Mesothelial cell of epicardium (in vitro differentiated cells): ENCODE measurements around the gene CD300H. TPM values are rescaled to one million over a fixed set of nuclear protein-coding genes. Genes with fewer than 3 reads are reported as not detected.
"Not testable (repeated sequence)": the region's sequence is repeated elsewhere in the genome, so short reads cannot be mapped to it uniquely, and the experiment has no call there.

Source experiments
- DNase-seq, 2 experiments: peaks; one replicate each; pipeline ENCODE4 v3.0.0; 2021; ENCODE audit warnings: low spot score in 2 of 2; ENCODE audit not compliant: unreplicated experiment in 2 of 2
- H3K27ac Mint-ChIP-seq: 2 replicates; pipeline ENCODE4 v1.8.0; 2021; ENCODE audit warnings: mixed read lengths
- H3K27me3 Mint-ChIP-seq: 2 replicates; pipeline ENCODE4 v1.8.0; 2021; ENCODE audit warnings: low read depth, mixed read lengths
- H3K36me3 Mint-ChIP-seq: 2 replicates; pipeline ENCODE4 v1.8.0; 2021; ENCODE audit warnings: mixed read lengths
- H3K4me1 Mint-ChIP-seq: 2 replicates; pipeline ENCODE4 v1.8.0; 2021; ENCODE audit warnings: mixed read lengths
- H3K4me3 Mint-ChIP-seq: 2 replicates; pipeline ENCODE4 v1.8.0; 2021; ENCODE audit warnings: mild to moderate bottlenecking, moderate library complexity, mixed read lengths
- H3K9me3 Mint-ChIP-seq: 2 replicates; pipeline ENCODE4 v1.8.0; 2021; ENCODE audit warnings: mixed read lengths
- total RNA-seq: library from RNA; stranded (reverse); gene quantifications from 3 replicates; pipeline ENCODE4 v1.2.1, GENCODE V29; 2021
- TF ChIP-seq, protein P1 (sequence below): fragments of 200-600 bp; sonication (generic); IDR thresholded peaks from one replicate; pipeline ENCODE4 v1.5.0; 2021; ENCODE audit warnings: antibody characterized with exemption; ENCODE audit not compliant: unreplicated experiment

CD300H gene
- total RNA-seq, 1 donor from 2014 or later, result not detected

DNA sequence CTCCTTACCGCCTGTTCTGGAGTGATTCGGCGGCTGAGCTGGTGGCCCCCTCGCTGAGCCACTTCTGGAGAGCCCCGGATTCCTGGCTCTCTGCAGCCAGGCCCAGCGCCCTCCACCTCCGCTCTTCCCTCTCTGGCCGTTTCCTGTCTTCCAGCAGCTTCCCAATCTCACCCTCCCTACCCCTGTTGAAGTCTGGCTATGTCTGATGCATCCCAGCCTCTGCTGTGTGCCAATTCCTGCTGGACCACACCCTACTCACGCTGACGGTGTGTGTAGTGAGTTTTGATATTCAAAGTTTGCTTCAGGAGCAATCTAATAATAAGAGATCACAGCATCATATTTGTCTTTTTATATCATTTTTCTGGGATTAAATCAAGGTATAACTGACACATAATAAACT, 15.3 kb upstream of the CD300H start:
- H3K4me3 Mint-ChIP-seq, result no peak overlapping the region
- peaks cover 8% of the 10 kb centered on the region for H3K27me3 Mint-ChIP-seq
- DNase-seq, result no peak
- TF ChIP-seq, protein P1, sequence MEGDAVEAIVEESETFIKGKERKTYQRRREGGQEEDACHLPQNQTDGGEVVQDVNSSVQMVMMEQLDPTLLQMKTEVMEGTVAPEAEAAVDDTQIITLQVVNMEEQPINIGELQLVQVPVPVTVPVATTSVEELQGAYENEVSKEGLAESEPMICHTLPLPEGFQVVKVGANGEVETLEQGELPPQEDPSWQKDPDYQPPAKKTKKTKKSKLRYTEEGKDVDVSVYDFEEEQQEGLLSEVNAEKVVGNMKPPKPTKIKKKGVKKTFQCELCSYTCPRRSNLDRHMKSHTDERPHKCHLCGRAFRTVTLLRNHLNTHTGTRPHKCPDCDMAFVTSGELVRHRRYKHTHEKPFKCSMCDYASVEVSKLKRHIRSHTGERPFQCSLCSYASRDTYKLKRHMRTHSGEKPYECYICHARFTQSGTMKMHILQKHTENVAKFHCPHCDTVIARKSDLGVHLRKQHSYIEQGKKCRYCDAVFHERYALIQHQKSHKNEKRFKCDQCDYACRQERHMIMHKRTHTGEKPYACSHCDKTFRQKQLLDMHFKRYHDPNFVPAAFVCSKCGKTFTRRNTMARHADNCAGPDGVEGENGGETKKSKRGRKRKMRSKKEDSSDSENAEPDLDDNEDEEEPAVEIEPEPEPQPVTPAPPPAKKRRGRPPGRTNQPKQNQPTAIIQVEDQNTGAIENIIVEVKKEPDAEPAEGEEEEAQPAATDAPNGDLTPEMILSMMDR, result no peak
- no peak overlapping the region for H3K27ac Mint-ChIP-seq
- no peaks in the 10 kb centered on the region for H3K4me1 Mint-ChIP-seq
- no peaks in the 10 kb centered on the region for H3K36me3 Mint-ChIP-seq
- H3K9me3 Mint-ChIP-seq, result peaks cover 8% of the 10 kb centered on the region

DNA sequence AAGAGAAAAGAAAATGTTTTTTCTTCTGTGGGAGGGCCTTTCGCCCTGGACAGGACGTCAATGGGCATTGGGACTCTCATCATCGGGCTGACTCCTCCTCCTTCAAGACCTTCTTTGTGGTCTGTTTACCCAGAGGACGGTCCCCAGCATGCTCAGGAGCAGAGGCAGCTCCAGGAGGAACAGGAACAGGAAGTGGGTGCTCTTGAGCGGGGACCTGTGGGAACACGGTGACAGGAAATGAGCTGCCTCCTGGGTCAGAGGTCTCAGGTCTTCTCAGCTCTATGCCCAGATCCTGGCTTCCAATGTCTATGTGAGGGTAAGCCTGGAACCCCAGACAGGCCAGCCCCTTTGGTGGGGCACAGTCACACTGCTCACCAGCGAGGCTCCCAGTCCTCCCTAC, 12.6 kb upstream of the CD300H start:
- no peaks in the 10 kb centered on the region for H3K36me3 Mint-ChIP-seq
- H3K27ac Mint-ChIP-seq, result no peak overlapping the region
- peaks cover 7% of the 10 kb centered on the region for H3K9me3 Mint-ChIP-seq
- H3K4me3 Mint-ChIP-seq, result no peak overlapping the region
- TF ChIP-seq, protein P1, result no peak
- H3K4me1 Mint-ChIP-seq, result no peaks in the 10 kb centered on the region
- no peak for DNase-seq
- peaks cover 19% of the 10 kb centered on the region for H3K27me3 Mint-ChIP-seq

DNA sequence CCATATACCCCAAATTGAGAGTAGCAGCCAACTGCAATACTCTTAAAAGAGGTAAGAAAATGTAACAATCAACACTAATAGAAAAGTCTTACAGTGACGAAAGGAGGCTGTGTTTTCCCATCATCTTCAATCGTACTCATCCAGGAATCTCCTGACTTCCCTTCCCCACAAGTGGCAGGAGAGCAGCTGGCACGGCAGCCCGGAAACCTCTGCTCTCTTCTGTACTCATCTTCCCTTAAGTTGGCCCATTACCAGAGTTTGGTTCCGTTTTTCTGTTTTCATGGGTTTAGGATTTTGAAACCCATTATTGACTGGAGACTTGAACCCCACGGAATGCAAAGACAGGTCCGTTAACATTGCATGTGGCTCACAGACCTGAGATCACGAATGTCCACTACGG, 11.7 kb upstream of the CD300H start:
- H3K36me3 Mint-ChIP-seq, result no peaks in the 10 kb centered on the region

DNA sequence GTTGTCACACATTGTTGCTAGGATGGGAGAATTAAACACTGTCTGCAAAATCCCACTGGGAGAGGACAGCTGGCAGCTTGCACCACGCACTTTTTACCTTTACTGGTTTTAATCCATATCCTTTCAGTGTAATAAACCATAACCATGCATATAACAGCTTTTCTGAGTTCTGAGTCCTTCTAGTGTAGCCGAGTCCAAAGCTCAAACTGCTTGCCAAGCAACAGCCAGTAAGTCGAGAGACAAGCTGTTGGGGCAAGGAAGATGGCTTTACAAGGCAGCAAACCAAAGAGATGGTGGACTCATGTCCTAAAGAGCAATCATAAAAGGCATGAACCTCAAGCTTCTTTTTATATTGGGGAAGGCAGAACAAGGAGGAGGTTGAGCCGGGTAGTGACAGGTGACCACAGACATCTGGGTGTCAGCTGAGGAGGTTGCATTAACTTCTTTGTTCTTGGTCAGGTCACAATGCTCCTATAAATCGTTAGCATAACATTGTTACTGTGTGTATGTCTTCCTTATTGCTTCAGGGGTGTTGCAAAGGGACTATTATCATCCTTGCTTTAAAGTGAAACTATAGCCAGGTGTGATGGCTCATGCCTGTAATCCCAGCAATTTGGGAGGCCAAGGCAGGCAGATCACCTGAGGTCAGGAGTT, 7.3 kb upstream of the CD300H start:
- no peak for DNase-seq
- TF ChIP-seq, protein P1, result no peak
- Mint-ChIP-seq H3K36me3 (no peaks in the 10 kb centered on the region), H3K27ac (no peak overlapping the region), H3K27me3 (peaks cover 28% of the 10 kb centered on the region), H3K4me3 (no peak overlapping the region), H3K4me1 (no peaks in the 10 kb centered on the region), H3K9me3 (no peaks in the 10 kb centered on the region)

More for the DNA sequence above, 11.7 kb upstream of the CD300H start:
- H3K27ac Mint-ChIP-seq, result no peak overlapping the region
- no peak overlapping the region for H3K4me3 Mint-ChIP-seq
- no peaks in the 10 kb centered on the region for H3K4me1 Mint-ChIP-seq
- TF ChIP-seq, protein P1, result no peak
- no peaks in the 10 kb centered on the region for H3K9me3 Mint-ChIP-seq
- DNase-seq, result no peak
- H3K27me3 Mint-ChIP-seq, result peaks cover 28% of the 10 kb centered on the region

DNA sequence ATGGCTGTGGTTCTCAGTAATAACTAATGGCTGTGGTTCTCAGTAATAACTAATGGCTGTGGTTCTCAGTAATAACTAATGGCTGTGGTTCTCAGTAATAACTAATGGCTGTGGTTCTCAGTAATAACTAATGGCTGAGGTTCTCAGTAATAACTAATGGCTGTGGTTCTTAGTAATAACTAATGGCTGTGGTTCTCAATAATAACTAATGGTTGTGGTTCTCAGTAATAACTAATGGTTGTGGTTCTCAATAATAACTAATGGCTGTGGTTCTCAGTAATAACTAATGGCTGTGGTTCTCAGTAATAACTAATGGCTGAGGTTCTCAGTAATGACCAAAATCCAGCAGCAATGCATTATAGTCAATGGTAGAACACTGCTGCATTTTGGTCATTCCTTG, 6.3 kb upstream of the CD300H start:
- peaks cover 23% of the 10 kb centered on the region for H3K27me3 Mint-ChIP-seq
- not testable (repeated sequence) for H3K36me3 Mint-ChIP-seq, DNase-seq, H3K4me1 Mint-ChIP-seq, H3K9me3 Mint-ChIP-seq, H3K27ac Mint-ChIP-seq, H3K4me3 Mint-ChIP-seq

DNA sequence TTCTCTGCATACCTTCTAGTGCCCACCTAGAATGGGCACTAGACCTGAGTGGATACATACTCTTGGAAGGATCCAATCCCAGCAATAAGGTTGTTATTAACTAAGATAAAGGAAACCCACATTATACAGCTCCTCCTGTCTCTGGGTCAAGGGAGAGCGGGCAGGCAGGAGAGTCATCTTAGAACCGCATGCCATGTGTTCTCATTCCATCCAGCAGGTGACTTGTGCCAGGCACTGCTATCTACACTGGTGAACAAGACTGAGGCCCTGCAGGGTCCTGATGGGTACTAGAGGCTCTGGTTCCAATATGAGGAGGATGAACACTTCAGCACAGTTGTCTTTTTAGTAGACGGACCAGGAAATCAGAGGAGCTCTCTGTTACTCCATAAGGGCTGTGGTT, 5.9 kb upstream of the CD300H start:
- Mint-ChIP-seq H3K27ac (no peak overlapping the region), H3K36me3 (no peaks in the 10 kb centered on the region), H3K9me3 (no peaks in the 10 kb centered on the region), H3K27me3 (peaks cover 23% of the 10 kb centered on the region), H3K4me1 (peaks cover 1% of the 10 kb centered on the region), H3K4me3 (no peak overlapping the region)
- no peak for DNase-seq
- TF ChIP-seq, protein P1, result no peak
